UCSD-AML1 (cell line): ENCODE results near the gene AEN.

Experiments
- DNase-seq: peaks from one replicate; lab custom pipeline; 2025; ENCODE audit not compliant: unreplicated experiment; lab: John Stamatoyannopoulos, UW

AEN gene, protein sequence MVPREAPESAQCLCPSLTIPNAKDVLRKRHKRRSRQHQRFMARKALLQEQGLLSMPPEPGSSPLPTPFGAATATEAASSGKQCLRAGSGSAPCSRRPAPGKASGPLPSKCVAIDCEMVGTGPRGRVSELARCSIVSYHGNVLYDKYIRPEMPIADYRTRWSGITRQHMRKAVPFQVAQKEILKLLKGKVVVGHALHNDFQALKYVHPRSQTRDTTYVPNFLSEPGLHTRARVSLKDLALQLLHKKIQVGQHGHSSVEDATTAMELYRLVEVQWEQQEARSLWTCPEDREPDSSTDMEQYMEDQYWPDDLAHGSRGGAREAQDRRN

DNA sequence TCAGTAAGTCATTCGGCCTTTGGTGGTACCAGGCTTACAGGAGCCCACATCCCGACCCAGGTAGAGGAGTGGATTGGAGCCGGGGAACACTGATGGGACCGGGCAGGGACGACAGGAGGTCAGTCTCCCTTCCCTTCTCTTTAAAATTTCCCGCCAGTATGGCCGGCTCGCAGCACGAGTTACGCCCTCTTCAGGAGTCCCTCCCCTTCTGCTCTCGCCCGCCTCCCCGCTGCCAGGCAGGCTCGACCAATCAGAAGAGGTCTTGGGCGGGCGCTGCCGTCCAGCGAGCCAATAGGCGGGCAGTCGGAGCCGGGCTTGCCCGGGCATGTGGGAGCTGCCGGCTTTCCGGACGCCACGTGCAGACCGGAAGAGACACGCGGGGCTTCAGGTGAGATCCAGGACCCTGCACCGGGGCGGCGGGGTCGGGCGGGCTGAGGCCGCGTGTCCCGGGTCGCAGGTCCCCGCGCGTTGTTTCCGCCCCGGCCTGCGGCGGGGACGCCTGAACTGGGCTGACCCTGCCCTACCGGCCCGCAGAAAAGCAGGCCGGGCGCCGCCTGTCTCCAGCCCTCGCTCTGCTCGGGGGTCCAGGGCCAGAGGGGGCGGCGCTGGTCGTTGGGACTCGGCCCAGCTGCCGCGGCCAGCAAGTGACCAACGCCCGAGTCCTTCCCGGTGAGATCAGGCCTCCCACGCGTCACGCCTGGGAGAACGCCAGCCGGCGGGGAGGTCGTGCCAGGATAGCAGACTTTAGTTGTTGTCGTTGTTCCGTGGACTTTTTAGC lies at the start of gene AEN:
AEN (plus strand) TSS at position 346 of the 778 bp plus-strand sequence. CDS start 4,870 bp downstream, outside the sequence.
- DNase-seq, result peak; percentile 95

DNA sequence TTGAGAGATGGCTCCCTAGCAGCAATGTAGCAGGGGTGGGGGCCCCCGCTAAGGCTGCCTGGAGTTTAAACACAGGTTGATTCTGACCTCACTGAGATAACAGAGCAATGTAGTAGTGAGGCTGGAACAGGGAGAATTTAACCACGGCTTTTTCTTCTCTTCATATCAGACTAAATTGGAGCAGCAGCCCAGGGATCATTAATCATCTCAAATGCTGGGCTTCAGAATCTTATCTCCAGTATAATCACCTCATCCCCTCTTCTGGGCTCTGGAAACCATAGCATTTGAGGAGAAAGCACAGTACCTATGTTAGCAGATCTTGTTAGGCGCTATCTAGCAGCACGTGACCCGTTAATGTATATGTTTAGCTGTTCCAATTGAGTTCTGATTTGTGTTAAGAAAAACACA lies 49.3 kb upstream of the AEN start:
- no peak for DNase-seq

DNA sequence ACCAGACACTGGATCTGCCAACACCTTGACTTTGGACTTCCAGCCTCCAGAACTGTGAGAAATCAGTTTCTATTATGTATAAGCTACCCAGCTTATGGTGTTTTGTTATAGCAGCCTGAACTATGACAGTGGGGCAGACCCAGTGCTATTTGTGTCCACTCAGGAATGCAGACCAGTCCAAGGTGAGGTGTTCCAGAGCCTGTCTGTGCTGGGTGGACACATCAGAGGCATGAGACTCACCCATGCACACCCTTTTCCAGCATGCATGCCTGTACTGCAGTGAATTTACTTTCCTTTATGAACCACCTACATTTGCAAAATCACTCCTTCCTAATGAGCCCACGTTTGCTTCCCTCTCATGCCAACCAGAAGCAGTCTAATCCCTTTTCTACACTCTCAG lies 47.1 kb upstream of the AEN start:
- DNase-seq, result no peak

DNA sequence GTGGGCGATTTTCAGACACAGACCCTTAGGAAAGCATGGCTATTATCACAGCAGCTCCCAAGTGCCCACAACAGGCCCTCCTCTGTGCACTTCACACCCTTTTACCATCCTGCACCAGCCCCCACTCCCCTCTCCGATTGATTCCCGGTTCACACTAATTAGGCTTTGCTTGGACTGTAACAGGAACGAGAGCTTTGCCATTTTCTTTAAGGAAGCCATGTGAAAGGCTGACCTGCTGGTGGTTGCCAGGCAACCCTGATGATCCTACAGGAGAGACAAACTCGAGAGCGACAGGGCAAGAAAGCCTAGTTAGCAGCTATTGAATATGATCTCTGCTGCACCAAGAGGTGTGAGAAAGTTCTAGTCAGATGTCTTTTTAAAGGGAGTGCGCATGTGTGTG lies 46.5 kb upstream of the AEN start:
- DNase-seq, result no peak

DNA sequence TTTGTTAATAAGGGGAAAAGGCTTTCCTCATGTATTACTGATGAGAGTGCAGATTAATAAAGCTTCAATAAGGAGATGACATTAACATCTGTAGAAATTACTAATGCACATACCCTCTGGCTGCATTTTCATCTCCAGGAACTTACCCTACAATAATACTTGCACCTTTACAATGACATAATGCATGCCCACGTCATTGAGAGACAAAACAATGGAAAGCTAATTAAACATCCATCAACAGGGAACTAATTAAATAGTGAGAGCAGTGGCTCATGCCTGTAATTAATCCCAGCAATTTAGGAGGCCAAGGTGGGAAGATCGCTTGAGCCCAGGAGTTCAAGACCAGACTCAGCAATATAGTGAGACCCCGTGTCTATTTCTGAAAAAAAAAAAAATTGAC lies 41.8 kb upstream of the AEN start:
- no peak for DNase-seq

- DNase-seq, result no peak
These were observed 40.6 kb upstream of the AEN start for GRCh38 chr15:88580532-88580931.

DNA sequence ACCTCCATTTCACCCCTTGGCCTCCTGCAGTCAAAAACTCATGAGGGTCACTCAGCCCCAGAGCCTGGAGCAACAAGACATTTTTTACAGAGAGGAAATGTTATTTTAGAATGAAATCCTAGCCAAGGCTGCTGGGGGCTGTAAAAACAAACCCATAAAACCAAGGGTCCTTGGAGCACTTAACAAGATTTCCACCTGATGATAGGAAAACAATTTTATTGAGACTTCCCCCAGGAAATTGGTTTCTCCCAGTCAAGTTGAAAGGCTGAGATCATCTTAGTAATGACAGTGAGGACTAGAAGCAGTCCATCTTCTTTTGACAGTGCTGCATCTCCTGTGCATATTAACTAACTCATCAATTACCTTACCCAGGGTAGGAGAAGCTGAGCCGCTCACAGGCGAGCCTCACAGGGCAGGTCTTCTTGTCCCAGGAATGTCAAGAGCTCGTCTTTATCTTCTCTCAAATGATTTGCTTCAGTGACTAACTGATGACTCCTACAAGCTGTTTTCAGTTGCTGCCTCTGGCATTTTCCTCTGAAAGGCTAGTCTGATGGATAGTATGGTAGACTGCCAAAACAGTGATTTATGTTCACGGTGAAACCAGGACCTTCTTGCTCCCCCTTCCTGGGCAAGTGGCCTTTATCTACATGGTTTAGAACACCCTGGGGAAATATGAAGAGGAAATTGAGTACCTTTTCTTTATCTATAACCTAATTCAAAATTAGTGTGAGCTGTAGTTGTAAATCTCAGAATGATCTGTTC lies 34.6 kb upstream of the AEN start:
- DNase-seq, result no peak

- no peak for DNase-seq
These were observed 30.4 kb upstream of the AEN start for GRCh38 chr15:88590759-88591158.

- no peak for DNase-seq
These were observed 29.8 kb upstream of the AEN start for GRCh38 chr15:88591384-88591783.

DNA sequence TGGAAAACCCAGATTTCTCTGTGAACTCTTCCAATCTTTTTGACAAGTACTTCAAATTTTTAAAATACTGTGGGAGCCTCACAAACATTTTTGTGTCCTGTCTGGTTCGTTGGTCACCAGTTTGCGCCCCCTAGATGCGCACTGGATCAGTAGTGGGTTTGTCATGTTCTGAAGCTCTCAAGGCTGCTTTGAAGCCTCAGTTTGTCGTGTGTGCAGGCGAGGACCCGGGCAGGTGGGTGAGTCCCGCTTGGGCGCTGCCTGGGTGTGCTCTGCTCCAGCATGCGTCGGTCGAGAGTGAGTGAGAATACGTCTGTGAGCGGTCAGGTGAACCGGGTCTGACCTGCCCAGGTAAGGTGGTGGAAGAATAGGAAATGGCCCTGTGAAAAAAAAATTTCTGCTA lies 17.3 kb upstream of the AEN start:
- DNase-seq, result no peak

DNA sequence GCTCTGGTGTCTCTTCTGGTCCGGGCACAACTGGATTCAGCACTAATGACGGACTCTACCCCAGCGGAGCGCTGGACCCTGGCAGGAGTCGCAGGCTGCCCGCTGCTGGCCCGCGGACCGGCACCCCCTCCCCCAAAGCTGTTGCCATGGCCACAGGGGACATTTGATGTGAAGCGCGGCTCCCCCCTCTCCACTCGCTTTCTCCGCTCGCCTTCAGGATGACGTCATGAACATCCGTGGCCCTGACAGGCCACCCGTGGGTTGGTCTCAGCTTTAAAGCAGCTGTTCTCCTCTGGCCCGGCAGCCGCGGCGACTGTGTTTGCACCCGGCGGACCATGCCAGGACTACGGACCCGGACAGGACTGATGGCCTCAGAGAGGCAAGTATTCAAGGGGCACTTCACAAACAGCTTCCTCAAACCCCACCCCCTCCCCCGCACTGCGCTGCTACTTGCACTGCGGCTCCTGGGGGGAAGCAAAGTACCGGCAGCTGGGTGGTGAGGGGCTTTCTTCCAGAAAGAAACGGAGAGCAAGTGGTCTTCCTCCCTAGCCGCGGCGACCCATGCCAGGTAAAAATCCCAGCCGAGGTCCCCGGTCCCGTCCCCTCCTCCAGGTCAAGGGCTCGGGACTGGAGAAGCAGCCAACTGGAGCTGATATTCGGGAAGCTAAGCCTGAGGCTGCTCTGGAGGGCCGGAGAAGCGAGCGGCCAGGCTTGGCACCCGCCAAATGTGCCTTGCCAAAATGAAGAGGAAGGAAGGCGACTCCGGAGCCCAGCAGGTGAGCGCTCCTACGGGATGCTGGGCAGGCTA lies 16.6 kb upstream of the AEN start:
- no peak for DNase-seq

DNA sequence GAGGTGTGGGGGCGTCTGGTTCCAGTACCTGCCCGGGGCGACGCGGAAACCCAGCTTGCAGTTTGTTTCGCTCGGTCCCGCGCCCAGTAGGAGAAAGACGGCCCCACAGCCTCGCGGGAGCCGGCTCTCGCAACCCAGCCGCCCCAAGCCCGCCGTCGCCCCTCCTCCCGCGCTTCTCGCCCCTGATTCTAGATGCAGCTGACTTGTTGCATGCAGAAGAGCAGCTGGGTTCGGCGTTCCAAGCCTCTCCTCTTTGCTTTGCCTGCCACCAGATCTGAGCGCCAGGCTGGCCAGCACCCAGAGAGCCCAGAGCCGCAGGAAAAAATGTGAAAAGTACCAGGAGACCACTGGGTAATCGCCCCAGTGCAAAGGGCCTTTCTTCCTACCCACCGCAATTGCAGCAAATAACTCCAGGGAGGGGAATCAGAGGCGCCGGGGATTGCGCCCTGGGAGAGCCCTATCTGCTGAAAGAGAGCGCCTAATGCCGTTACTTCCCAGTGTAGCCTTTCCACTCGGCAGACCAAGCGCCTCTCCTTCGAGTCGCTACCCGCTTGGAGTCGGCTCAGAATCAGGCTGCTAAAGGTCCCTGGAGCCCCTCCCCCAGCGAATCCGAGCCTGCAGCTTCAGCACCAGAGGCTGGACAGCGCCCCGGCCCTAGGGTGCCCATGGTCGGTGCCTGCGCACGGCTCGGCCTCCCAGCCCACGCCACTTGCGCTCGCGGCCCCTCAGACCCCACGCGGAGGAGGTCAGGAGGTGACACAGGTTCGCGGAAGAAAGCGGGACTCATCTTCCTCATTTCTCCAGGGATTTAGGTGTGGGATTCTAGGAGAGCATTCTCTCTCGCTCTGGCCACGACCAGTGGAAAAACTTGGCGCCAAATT lies 15.7 kb upstream of the AEN start:
- peak; percentile 42 for DNase-seq

DNA sequence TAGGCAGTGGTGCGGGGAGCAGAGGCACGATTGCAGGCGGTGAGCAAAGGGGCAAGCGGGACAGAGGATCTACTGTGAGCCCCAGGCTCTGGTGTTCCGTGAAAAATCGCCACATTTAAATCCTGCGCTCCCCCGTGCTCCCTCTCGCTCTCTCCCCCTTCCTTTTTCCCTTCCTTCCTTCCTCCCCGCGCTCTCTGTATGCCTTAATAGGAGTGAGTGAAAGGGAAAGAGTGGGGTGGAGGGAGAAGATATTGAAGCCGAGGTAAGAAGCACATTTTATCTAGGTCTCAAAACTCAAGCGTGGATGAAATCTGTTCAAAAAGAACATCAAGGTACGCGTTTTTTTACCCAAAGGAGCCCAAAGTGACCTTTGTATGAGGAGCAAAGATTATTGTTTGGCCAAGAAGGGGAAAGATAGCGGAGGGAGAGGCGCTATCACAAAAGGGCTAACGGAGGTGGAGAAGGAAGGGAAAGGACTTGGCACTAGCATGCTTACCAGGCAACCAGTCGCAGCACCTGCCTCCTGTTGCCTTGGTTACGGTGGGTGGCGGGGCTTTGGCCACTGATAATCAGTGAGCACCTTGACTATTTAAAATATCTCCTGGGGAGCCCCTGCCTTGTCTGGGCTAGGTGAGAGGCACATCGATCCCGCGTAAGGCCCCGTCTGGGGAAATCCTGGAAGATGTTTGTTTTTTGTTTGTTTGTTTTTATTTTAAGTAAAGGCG lies 14.9 kb upstream of the AEN start:
- DNase-seq, result no peak

DNA sequence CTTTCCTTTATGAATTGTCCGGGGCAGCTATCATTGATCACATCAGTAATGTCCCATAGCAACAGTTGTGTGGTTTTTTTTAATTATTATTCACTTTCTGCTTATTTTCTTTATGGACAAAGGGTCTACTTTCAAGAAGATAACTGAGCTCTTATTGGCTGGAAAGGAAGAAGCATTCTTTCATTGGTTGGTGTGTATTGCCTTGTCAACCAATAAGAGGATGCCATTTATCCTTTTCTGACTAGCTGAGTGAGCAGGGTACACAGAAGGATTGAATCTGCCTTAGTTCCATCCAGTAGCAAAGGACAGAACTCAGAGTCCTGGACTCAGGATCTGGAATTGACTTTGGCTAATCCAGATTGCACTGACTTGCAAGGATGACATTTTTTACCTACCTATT lies 13.2 kb upstream of the AEN start:
- DNase-seq, result no peak

DNA sequence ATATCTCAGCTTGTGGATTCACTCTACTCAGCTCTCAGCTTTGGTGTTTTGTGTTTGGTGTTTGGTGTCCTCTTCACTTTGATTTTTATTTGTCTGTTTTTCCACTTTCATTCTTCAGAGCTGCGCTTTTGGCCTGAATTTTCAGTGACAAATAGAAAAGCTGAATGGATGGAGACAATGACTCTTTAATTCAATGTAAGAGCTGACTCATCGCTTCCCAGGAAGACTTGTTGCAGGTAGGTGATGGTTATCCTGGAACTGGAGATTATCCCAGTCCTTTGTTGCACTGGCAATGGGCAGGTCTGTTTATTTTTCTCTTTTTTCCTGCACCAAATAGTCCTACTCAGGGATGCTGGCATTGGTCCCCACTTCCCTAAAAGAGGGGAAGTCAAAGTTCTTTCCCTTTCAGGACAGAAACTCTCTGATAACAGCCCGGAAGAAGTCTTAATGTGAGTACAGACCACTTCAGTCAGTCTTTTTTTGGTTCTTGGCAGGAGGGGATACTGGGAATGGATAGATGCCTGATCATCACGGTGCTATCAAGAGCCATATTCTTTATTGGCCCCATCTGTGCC lies 12.4 kb upstream of the AEN start:
- no peak for DNase-seq

- DNase-seq, result no peak
These were observed 11.6 kb upstream of the AEN start for GRCh38 chr15:88609344-88610090.

GRCh38 chr15:88610701-88611231 lies 10.4 kb upstream of the AEN start:
- peak; percentile 77 for DNase-seq

- no peak for DNase-seq
These were observed 8.8 kb upstream of the AEN start for GRCh38 chr15:88612186-88612796.
